T-helper 17 cell (primary cell): Measurements from ENCODE around the gene ITGAE. TPM values are rescaled to one million over a fixed set of nuclear protein-coding genes. Genes with fewer than 3 reads are reported as not detected.

Source experiments
- ATAC-seq: fragments of 150-1000 bp; cut with Tn5 transposase; 2 replicates; pipeline ENCODE4 v1.10.0; 2021; ENCODE audit warnings: mild to moderate bottlenecking, moderate library complexity
- DNase-seq, 3 donors: peaks; one replicate each; pipeline versions ENCODE4 v3.0.0 to v3.0.0-alpha.2; 2020 to 2021
- H3K9me3 ChIP-seq: one replicate; pipeline ENCODE4 v1.7.0; 2013; ENCODE audit warnings: low read length, mild to moderate bottlenecking; ENCODE audit not compliant: control insufficient read depth, poor library complexity, severe bottlenecking
- H3K27ac Mint-ChIP-seq: one replicate; pipeline ENCODE4 v1.8.0; 2022; ENCODE audit warnings: mild to moderate bottlenecking, moderate library complexity, mixed read lengths
- H3K27me3 Mint-ChIP-seq: one replicate; pipeline ENCODE4 v1.8.0; 2022; ENCODE audit warnings: mixed read lengths
- H3K36me3 Mint-ChIP-seq: one replicate; pipeline ENCODE4 v1.8.0; 2022; ENCODE audit warnings: low read depth, mixed read lengths
- H3K4me1 Mint-ChIP-seq: one replicate; pipeline ENCODE4 v1.8.0; 2022; ENCODE audit warnings: mild to moderate bottlenecking, mixed read lengths
- H3K4me3 Mint-ChIP-seq: one replicate; pipeline ENCODE4 v1.8.0; 2022; ENCODE audit warnings: mild to moderate bottlenecking, moderate library complexity, mixed read lengths
- total RNA-seq, 4 donors: library from RNA in 2 of 4; stranded (reverse) in 2 of 4; gene quantifications; one replicate each; pipeline ENCODE4 v1.2.3 and lab custom pipeline; 2022 to 2026

The ITGAE gene
- total RNA-seq, 2 donors from 2014 or later = 10.2 to 14.3 TPM

DNA sequence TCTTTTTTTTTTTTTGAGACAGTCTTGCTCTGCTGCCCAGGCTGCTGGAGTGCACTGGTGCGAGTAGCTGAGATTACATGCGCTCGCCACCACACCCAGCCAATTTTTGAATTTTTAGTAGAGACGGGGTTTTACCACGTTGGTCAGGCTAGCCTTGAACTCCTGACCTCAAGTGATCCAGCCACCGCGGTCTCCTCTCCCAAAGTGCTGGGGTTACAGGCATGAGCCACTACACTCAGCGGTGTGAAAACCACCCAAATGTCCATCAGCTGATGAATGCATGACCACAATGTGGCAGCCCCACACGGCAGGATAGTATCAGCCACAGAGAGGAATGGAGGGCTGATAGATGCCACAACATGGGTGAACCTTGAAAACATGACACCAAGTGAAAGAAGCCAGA is 107.2 kb downstream of the ITGAE start:
- Mint-ChIP-seq H3K27ac (peak overlapping the region; percentile 43), H3K27me3 (no peaks in the 10 kb centered on the region)
- peak; percentile 43 for ATAC-seq

DNA sequence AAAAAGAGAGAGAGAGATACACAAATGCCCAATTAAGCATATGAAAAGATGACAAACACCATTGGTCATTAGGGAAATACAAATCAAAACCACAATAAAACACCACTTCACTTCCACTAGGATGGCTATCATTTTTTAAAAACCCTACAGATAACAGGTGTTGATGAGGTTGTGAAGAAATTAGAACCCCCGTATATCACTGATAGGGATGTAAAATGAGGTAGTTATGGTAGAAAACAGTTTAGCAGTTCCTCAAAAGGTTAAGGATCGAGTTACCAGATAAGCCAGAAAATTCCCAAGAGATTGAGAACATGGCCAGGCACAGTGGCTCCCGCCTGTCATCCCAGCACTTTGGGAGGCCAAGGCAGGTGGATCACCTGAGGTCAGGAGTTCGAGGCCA is 107.8 kb downstream of the ITGAE start:
- Mint-ChIP-seq H3K4me3 (no peak overlapping the region), H3K27me3 (no peaks in the 10 kb centered on the region), H3K36me3 (no peaks in the 10 kb centered on the region), H3K27ac (peak overlapping the region; percentile 8), H3K4me1 (peaks cover 12% of the 10 kb centered on the region)
- no peaks in the 10 kb centered on the region for H3K9me3 ChIP-seq
- ATAC-seq = no peak
- DNase-seq = no peak

More for the DNA sequence above, 107.2 kb downstream of the ITGAE start:
- Mint-ChIP-seq H3K4me1 (peaks cover 12% of the 10 kb centered on the region), H3K36me3 (no peaks in the 10 kb centered on the region), H3K4me3 (peak overlapping the region; percentile 33)
- no peaks in the 10 kb centered on the region for H3K9me3 ChIP-seq
- DNase-seq = no peak

DNA sequence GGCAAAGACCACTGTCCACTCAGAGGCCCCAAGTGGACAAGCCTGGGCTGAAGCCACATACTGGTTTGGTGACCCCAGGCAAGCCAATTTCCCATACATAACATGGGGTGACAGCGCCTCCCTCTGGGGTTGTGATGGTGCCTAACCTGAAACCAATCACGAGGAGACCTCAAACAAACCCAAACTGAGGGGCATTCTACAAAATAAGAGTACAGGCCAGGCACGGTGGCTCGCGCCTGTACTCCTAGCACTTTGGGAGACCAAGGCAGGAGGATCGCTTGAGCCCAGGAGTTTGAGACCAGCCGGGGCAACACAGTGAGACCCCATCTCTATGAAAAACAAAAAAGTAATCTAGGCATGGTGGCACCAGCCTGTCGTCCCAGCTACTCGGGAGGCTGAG is 108.6 kb downstream of the ITGAE start:
- no peak overlapping the region for H3K27ac Mint-ChIP-seq
- H3K4me1 Mint-ChIP-seq = peaks cover 12% of the 10 kb centered on the region
- no peaks in the 10 kb centered on the region for H3K9me3 ChIP-seq
- H3K27me3 Mint-ChIP-seq = no peaks in the 10 kb centered on the region
- H3K4me3 Mint-ChIP-seq = peak overlapping the region; percentile 43
- no peak for ATAC-seq
- no peaks in the 10 kb centered on the region for H3K36me3 Mint-ChIP-seq
- DNase-seq = no peak

DNA sequence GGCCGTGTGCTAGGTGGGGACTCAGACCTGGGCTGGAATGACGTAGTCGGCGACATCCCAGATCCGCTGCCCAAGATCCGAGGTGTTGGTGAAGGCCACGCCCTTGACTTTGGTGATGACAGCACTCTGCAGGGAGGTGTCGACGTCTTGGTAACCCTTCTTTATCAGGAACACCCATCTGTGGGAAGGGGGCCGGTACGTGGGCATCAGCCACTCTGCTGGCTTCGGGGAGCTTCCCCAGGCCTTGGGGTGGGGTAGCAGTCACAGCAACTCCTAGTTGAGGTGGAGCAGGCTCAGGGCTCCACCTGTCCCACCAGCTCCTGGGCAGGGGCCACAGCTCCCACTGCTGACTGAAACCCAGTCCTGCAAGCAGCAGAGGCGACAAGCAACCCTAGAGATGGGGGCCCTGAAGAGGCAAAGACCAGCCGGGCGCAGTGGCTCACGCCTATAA is 109.3 kb downstream of the ITGAE start:
- Mint-ChIP-seq H3K27ac (no peak overlapping the region), H3K4me3 (no peak overlapping the region), H3K36me3 (no peaks in the 10 kb centered on the region), H3K27me3 (no peaks in the 10 kb centered on the region), H3K4me1 (peaks cover 12% of the 10 kb centered on the region)
- no peak for ATAC-seq
- DNase-seq = no peak
- H3K9me3 ChIP-seq = no peaks in the 10 kb centered on the region

DNA sequence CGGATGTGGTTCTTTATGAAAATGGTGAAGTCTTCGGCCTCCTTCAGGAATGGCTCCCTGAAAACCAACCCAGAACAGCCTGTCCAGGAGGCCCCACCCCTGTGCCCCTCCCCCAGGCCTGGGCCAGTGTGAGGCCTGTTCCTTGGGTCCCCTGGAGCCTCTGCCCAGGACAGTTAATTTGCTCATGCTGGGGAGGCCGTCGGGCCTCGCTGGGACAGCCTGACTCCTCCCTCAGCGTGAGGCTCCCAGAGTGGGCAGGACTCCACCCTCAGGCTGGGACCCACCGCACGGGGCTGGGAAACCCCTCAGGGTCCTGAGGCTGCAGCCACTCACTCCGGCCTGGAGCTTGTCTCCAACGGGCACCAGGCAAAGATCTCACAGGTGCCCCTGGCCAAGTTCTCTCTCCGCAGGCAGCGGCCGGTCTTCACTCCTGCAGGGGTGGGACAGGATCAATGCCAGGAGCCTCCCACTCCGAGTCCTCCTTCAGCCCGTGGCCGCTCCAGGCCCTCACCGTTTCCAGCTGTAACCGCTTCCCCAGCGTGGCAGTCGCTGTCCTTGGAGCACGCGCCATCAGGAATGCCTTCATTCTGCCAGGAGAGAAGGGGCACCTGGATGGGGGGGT is 110.8 kb downstream of the ITGAE start:
- DNase-seq = no peak
- no peaks in the 10 kb centered on the region for H3K36me3 Mint-ChIP-seq
- peaks cover 12% of the 10 kb centered on the region for H3K4me1 Mint-ChIP-seq
- H3K4me3 Mint-ChIP-seq = no peak overlapping the region
- H3K9me3 ChIP-seq = no peaks in the 10 kb centered on the region
- no peak overlapping the region for H3K27ac Mint-ChIP-seq
- ATAC-seq = no peak
- no peaks in the 10 kb centered on the region for H3K27me3 Mint-ChIP-seq

DNA sequence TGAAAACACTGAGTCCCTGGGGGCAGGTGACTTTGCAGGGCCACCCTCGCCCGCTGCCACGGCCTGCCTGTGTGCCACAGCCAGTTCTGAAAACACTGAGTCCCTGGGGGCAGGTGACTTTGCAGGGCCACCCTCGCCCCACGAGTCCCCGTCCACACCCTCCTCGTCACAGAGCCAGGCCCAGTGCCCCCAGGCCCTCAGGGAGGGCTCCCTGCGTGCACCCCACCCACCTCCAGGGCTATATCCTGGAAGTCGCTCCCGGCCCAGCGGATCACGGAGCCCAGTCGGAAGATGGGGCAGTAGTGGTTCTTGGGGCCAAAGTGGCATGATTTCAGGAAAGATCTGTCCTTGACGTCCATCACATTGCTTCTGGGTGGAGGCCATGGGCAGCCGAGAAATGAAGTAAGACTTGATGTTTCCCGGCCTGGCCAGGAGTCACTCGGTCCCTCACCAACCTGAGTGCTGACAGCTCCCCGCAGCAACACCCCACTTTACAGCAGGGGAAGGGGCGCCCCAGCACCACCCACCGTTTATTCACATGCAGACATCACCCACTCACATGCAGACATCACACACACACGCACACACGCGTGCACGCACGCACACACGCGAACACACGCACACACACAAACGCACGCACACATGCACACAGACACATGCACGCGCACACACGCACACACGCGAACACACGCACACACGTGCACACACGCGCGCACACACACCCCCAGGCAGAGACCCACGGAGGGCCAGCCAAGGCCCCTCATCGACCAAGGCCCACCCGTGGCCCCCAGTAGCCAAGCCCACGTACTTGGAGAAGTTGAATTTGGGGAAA is 111.5 kb downstream of the ITGAE start:
- ATAC-seq = no peak
- Mint-ChIP-seq H3K4me1 (peaks cover 10% of the 10 kb centered on the region), H3K27ac (no peak overlapping the region), H3K36me3 (no peaks in the 10 kb centered on the region), H3K27me3 (no peaks in the 10 kb centered on the region), H3K4me3 (no peak overlapping the region)
- H3K9me3 ChIP-seq = no peaks in the 10 kb centered on the region
- DNase-seq = no peak

DNA sequence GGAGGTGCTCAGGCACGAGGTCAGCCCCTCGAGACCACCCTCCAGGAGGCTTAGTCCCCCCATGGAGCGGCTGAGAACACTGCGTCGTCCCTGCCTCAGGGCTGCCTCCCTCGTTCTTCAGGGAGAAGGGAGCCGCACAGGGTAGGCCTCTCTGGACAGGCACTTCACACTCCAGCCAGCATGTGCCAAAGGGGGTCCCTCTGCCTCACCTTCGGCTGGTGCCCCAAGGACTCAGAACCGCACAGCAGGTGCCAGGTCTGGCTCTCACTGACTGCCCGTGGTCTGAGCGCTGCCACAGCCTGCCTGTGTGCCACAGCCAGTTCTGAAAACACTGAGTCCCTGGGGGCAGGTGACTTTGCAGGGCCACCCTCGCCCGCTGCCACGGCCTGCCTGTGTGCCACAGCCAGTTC is 112.1 kb downstream of the ITGAE start:
- peaks cover 5% of the 10 kb centered on the region for H3K4me1 Mint-ChIP-seq
- H3K4me3 Mint-ChIP-seq = no peak overlapping the region
- ATAC-seq = no peak
- H3K36me3 Mint-ChIP-seq = no peaks in the 10 kb centered on the region
- DNase-seq = no peak
- H3K9me3 ChIP-seq = no peaks in the 10 kb centered on the region
- no peaks in the 10 kb centered on the region for H3K27me3 Mint-ChIP-seq
- H3K27ac Mint-ChIP-seq = no peak overlapping the region

DNA sequence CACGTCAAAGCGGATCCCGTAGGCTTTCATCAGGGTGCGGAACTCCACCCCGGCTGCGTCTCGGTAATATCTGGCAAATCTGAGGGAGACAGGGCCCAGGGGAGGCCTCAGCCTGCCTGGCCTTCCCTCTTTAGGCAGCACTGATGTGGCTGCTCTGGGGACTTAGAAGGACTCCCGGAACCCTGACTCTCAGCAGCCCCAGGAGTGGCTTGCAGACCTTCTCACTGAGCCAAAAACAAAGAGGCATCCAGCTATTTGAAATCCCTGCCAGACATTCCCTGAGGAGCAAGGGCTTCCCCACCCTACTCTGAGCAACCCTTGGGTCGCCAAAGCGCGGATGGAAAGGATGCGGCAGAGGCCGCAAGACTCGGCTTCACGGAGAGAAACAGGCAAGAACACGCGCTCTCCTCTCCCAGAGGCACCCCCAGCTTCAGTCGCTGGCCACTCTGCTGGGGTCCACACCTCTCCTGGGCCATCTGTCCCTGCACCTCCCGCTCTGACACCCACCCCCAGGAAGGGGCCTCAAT is 112.9 kb downstream of the ITGAE start:
- no peaks in the 10 kb centered on the region for H3K27me3 Mint-ChIP-seq
- no peak overlapping the region for H3K4me3 Mint-ChIP-seq
- no peaks in the 10 kb centered on the region for H3K9me3 ChIP-seq
- DNase-seq = no peak
- H3K36me3 Mint-ChIP-seq = no peaks in the 10 kb centered on the region
- no peak overlapping the region for H3K27ac Mint-ChIP-seq
- H3K4me1 Mint-ChIP-seq = peaks cover 6% of the 10 kb centered on the region
- no peak for ATAC-seq

DNA sequence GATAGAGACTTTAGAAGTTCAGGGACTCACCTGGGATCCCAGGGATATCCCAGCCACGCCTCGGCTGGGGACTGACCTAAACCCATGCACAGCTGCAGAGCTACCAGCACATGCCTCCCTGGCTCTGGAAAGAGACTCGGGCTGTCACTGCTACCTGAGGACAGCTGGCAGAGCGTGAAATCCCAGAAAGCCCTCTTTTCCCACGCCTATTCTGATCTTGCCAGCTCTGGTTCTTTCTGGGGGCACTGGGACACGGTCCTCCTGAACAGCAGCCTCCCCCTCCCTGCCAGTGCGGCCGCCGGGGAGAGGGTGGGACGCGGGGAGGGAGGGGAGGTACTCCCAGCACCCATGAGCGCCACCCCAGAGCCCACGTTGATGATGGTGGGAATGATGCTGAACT is 115.8 kb downstream of the ITGAE start:
- no peak overlapping the region for H3K27ac Mint-ChIP-seq
- H3K4me3 Mint-ChIP-seq = no peak overlapping the region
- H3K4me1 Mint-ChIP-seq = peaks cover 17% of the 10 kb centered on the region
- no peaks in the 10 kb centered on the region for H3K9me3 ChIP-seq
- no peaks in the 10 kb centered on the region for H3K27me3 Mint-ChIP-seq
- H3K36me3 Mint-ChIP-seq = no peaks in the 10 kb centered on the region
- no peak for DNase-seq
- no peak for ATAC-seq

DNA sequence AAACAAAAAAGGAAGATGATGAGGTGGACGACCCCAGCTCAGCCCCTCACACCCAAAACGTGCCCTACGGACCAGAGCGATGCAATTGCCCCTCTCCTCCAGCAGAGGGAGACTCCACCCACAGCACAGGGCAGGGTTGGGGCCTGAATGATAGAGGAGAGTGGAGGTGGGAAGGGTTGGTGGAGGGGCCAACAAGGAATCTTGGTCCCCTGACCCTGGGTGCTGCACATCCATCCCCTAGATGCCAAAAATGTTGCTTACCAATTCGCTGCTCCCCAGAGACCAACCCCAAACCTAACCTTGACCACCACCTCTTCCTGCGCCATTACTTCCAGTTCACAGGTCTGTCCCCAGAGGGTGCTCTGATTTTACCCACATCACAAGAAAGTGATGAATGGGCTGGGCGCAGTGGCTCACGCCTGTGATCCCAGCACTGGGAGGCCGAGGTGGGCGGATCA is 117.9 kb downstream of the ITGAE start:
- Mint-ChIP-seq H3K4me1 (peaks cover 13% of the 10 kb centered on the region), H3K27ac (peak overlapping the region; percentile 56), H3K36me3 (no peaks in the 10 kb centered on the region), H3K4me3 (no peak overlapping the region), H3K27me3 (no peaks in the 10 kb centered on the region)
- H3K9me3 ChIP-seq = no peaks in the 10 kb centered on the region
- peak in 2 of 3 donors; percentile 36 to 44 for DNase-seq
- ATAC-seq = peak; percentile 95

DNA sequence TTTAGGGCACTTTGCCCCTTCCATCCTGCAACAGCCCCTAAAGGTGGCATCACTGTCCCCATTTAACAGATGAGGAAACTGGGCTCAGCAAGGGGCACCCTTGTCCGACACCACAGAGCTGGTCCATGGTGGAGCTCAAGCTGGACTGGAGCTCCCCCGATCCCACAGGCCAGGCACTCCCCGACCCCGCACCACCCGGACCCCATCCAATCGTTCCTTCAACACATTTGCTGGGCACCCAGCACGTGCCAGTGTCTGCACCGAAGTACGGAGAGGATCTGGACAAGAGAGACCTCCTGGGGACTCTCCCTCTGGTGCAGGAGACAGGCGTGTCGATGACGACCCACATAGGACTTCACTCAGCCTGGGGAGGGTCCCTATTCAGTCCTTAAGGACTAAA is 119.0 kb downstream of the ITGAE start:
- H3K27ac Mint-ChIP-seq = peak overlapping the region; percentile 75
- no peak for ATAC-seq
- H3K4me3 Mint-ChIP-seq = no peak overlapping the region
- peaks cover 13% of the 10 kb centered on the region for H3K4me1 Mint-ChIP-seq
- DNase-seq = no peak
- no peaks in the 10 kb centered on the region for H3K9me3 ChIP-seq
- no peaks in the 10 kb centered on the region for H3K36me3 Mint-ChIP-seq
- no peaks in the 10 kb centered on the region for H3K27me3 Mint-ChIP-seq

DNA sequence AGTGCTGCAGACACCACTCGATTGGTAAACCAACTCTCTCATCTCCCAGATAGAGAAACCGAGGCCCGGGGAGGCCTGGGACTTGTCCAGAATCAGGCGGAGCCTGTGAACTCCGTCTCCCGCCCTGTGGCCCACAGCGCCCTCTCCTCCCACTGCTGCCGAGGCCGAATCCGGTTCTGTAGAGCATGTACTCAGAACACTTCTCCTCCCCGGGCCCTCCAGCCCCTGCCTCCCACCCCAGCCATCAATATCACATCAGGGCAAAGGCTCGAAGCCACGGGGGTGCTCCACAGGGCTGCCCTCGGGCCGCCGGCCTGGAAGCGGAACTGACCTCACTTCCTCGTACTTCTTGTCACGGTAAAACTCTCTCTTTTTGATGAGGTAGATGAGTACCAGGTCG is 119.4 kb downstream of the ITGAE start:
- Mint-ChIP-seq H3K4me3 (peak overlapping the region; percentile 41), H3K27me3 (no peaks in the 10 kb centered on the region), H3K36me3 (no peaks in the 10 kb centered on the region), H3K4me1 (peaks cover 13% of the 10 kb centered on the region), H3K27ac (peak overlapping the region; percentile 75)
- H3K9me3 ChIP-seq = no peaks in the 10 kb centered on the region
- DNase-seq (no peak), ATAC-seq (no peak)

DNA sequence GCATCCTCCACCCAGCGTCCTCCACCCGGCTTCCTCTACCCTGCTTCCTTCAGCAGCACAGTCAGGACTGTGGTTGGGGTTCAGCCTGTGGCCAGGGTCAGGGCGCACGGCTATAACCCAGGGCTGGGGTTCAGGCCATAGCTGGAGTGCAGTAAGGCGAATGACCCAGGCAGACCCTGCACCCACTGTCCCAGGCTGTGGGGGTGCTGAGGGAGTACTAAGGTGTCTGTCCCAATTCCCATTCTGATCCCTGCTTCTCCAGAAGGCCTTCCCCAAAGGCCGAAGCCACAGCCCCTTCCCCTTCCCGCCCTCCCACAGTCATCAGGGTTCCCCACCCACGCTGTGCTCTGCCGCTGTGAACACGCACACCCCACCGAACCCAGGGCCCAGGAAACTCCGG is 119.9 kb downstream of the ITGAE start:
- Mint-ChIP-seq H3K36me3 (no peaks in the 10 kb centered on the region), H3K4me1 (peaks cover 13% of the 10 kb centered on the region)
- H3K9me3 ChIP-seq = no peaks in the 10 kb centered on the region

More for the DNA sequence above, 119.9 kb downstream of the ITGAE start:
- H3K4me3 Mint-ChIP-seq = no peak overlapping the region
- no peak for DNase-seq
- H3K27me3 Mint-ChIP-seq = no peaks in the 10 kb centered on the region
- H3K27ac Mint-ChIP-seq = no peak overlapping the region
- no peak for ATAC-seq
